RPMI7951 (cell line): ENCODE results near the gene PANX2. TPM values are rescaled to one million over a fixed set of nuclear protein-coding genes. Genes with fewer than 3 reads are reported as not detected.

Experiments used
- DNase-seq: peaks from one replicate; pipeline ENCODE4 v3.0.0-alpha.2; 2012; ENCODE audit warnings: low read depth
- total RNA-seq: library from RNA; depleted of rRNA; stranded (reverse); fragments of >200 nt; shearing (Covaris generic); gene quantifications from 2 replicates; pipeline ENCODE4 v1.2.3, GENCODE V29; 2014; rRNA removed

The PANX2 gene
- total RNA-seq, 1 experiment from 2014 or later: not detected

GRCh38 chr22:50229370-50229769 lies 58.8 kb downstream of the PANX2 start:
- no peak for DNase-seq

Other genes with a start within 250 kb of the PANX2 start
- gene PIM3, start 210.0 kb upstream of the PANX2 start, total RNA-seq: 9.3 and 12.7 TPM in 2 replicates
- gene IL17REL, start 158.0 kb upstream of the PANX2 start, total RNA-seq: not detected in 2 replicates
- gene TTLL8, start 112.4 kb upstream of the PANX2 start, total RNA-seq: not detected in 2 replicates
- not detected in 2 replicates for gene MLC1, start 85.3 kb upstream of the PANX2 start, total RNA-seq
- gene MOV10L1, start 80.7 kb upstream of the PANX2 start, total RNA-seq: 0.29 TPM in 1 of 2 replicates, not detected in the other
- gene TRABD, start 15.2 kb downstream of the PANX2 start, total RNA-seq: 11.2 and 11.6 TPM in 2 replicates
- gene SELENOO, start 30.3 kb downstream of the PANX2 start, total RNA-seq: 9.4 and 13.7 TPM in 2 replicates
- 6.7 and 7.1 TPM in 2 replicates for gene TUBGCP6, start 74.3 kb downstream of the PANX2 start, total RNA-seq
- 4.2 and 5.0 TPM in 2 replicates for gene HDAC10, start 80.5 kb downstream of the PANX2 start, total RNA-seq
- gene MAPK12, start 91.0 kb downstream of the PANX2 start, total RNA-seq: 6.7 and 13.2 TPM in 2 replicates
- gene MAPK11, start 99.6 kb downstream of the PANX2 start, total RNA-seq: 1.8 TPM in 2 replicates
- gene PLXNB2, start 136.9 kb downstream of the PANX2 start, total RNA-seq: 27.6 and 37.1 TPM in 2 replicates
- gene DENND6B, start 156.3 kb downstream of the PANX2 start, total RNA-seq: 0.68 and 2.2 TPM in 2 replicates
- 15.3 and 18.3 TPM in 2 replicates for gene PPP6R2, start 172.6 kb downstream of the PANX2 start, total RNA-seq